ENCODE data around the gene ARHGEF17. TPM values are rescaled to one million over a fixed set of nuclear protein-coding genes. Genes with fewer than 3 reads are reported as not detected.
A peak's percentile ranks its signal among the peaks of the same experiment; 100 is the strongest.

Gene ARHGEF17
- total and polyA plus RNA-seq, 2 of the 13 experiments (the other 11 are each of a cell fraction or from before 2014, with no cell fraction given): 10.7 to 28.8 TPM

DNA sequence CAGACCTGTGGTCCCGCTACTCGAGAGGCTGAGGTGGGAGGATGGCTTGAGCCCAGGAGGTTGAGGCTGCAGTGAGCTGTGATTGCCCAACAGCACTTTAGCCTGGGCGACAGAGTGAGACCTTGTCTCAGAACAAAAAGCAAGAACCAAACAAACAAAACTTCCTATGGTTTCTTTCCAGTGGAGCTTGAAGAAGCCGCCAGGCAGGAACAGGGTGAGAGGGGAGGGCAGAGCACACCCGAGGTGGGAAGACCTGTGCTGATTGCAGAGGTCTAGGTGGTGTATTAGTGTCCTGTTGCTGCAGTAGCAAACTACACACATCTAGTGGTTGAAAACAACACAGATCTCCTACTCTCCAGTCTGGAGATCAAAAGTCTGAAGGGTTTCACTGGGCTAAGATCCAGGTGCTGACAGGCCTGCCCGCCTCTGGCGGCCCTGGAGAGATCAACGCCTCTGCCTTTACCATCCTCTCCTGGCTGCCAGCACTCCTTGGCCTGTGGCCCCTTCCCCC lies 10.5 kb downstream of the ARHGEF17 start:
- H3K36me3 ChIP-seq (replicated peaks in 1 of 2; ENCODE audit: control insufficient read depth in 1 of 2, insufficient read depth in 2 of 2, low read length in 2 of 2): peaks cover 4 to 15% of the 10 kb centered on the region in 2 experiments; a peak in 4 of 5 replicates
- peaks cover 83% of the 10 kb centered on the region for H3K4me1 ChIP-seq (ENCODE audit: insufficient read depth, low read length)
- H2AFZ ChIP-seq (ENCODE audit: low read length): no peak overlapping the region
- no peak for DNase-seq (ENCODE audit: low spot score)
- ATAC-seq: no peak
- H3K9me3 ChIP-seq (ENCODE audit: low read length): no peaks in the 10 kb centered on the region
- BruUV-seq (replicated peaks): no TSS peak
- ChIA-PET POLR2A (interaction anchor here (0.7 to 2.4 kb wide), 2 partner anchors 9 to 11 kb away, joined by 3 to 14 read pairs; no protein-coding TSS in a partner anchor), CTCF (ENCODE audit: low intra/inter-chr PET ratio, low total read pairs) (no interaction called here)
- intact Hi-C loops (cut with micrococcal nuclease; ENCODE audit: unreplicated experiment): no loop called here
- H3K79me2 ChIP-seq (ENCODE audit: insufficient read depth, low read length): peaks cover 57% of the 10 kb centered on the region
- H3K4me2 ChIP-seq (ENCODE audit: low read depth, low read length): no peak overlapping the region; the same call in 1 of the 2 replicates
- no peaks in the 10 kb centered on the region for H3K27me3 ChIP-seq (ENCODE audit: control insufficient read depth in 1 of 2, insufficient read depth in 2 of 2, low read length in 2 of 2)
- H3K9ac ChIP-seq (ENCODE audit: insufficient read depth, low read depth, low read length): no peak overlapping the region
- peaks cover 31% of the 10 kb centered on the region for H4K20me1 ChIP-seq (ENCODE audit: insufficient read depth, low read length)
- no peak overlapping the region for H3K4me3 ChIP-seq (replicated peaks in 1 of 3; ENCODE audit: insufficient read depth in 1 of 3, low read depth in 2 of 3, low read length in 3 of 3)
- no peak for FAIRE-seq
- WGBS (ENCODE audit: low lambda C conversion rate): 65% methylated on average over 8 of the region's 8 CpGs
- peak overlapping the region; percentile 60 for H3K27ac ChIP-seq (ENCODE audit: extremely low read length, insufficient read depth, low read length)
- in situ Hi-C loops (cut with HindIII; ENCODE audit: extremely low pct_ligation_motif_present, low pct_unique_long_range_greater_than_20kb): no loop called here
- TF ChIP-seq ZNF331 (CRISPR knock-in tag; IDR thresholded peaks at IDR 0.05) (no peak), MED13 (CRISPR knock-in tag; IDR thresholded peaks at IDR 0.05) (no peak), CREB1 (IDR thresholded peaks at IDR 0.05) (no peak), CREB1 (CRISPR knock-in tag; IDR thresholded peaks at IDR 0.05) (no peak), THYN1 (CRISPR knock-in tag; IDR thresholded peaks at IDR 0.05; ENCODE audit: borderline replicate concordance, low read depth) (no peak), HMG20A (CRISPR knock-in tag; IDR thresholded peaks at IDR 0.05; ENCODE audit: borderline replicate concordance) (no peak), ZNF550 (CRISPR knock-in tag; IDR thresholded peaks at IDR 0.05; ENCODE audit: borderline replicate concordance) (no peak), ZFY (CRISPR knock-in tag; IDR thresholded peaks at IDR 0.05) (no peak), XBP1 (CRISPR knock-in tag; IDR thresholded peaks at IDR 0.05) (no peak), MED1 (CRISPR knock-in tag; IDR thresholded peaks at IDR 0.05) (0 out of 2 replicates have a peak, but pooled peaks have one; percentile 15), ZSCAN25 (CRISPR knock-in tag; IDR thresholded peaks at IDR 0.05) (no peak), SIX1 (CRISPR knock-in tag; IDR thresholded peaks at IDR 0.05; ENCODE audit: borderline replicate concordance) (no peak), STAT5B (CRISPR knock-in tag; IDR thresholded peaks at IDR 0.05) (no peak), ZNF547 (CRISPR knock-in tag; IDR thresholded peaks at IDR 0.05) (no peak), NFE2L2 (IDR thresholded peaks at IDR 0.05; ENCODE audit: low read length) (no peak), ZNF674 (CRISPR knock-in tag; IDR thresholded peaks at IDR 0.05; ENCODE audit: low read depth) (no peak), HOXA3 (CRISPR knock-in tag; IDR thresholded peaks at IDR 0.05) (no peak)
- TF ChIP-seq, protein P1, sequence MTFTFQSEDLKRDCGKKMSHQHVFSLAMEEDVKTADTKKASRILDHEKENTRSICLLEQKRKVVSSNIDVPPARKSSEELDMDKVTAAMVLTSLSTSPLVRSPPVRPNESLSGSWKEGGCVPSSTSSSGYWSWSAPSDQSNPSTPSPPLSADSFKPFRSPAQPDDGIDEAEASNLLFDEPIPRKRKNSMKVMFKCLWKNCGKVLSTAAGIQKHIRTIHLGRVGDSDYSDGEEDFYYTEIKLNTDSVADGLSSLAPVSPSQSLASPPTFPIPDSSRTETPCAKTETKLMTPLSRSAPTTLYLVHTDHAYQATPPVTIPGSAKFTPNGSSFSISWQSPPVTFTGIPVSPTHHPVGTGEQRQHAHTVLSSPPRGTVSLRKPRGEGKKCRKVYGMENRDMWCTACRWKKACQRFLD (CRISPR knock-in tag; IDR thresholded peaks at IDR 0.05; ENCODE audit: borderline replicate concordance): no peak
- TF ChIP-seq, protein P2, sequence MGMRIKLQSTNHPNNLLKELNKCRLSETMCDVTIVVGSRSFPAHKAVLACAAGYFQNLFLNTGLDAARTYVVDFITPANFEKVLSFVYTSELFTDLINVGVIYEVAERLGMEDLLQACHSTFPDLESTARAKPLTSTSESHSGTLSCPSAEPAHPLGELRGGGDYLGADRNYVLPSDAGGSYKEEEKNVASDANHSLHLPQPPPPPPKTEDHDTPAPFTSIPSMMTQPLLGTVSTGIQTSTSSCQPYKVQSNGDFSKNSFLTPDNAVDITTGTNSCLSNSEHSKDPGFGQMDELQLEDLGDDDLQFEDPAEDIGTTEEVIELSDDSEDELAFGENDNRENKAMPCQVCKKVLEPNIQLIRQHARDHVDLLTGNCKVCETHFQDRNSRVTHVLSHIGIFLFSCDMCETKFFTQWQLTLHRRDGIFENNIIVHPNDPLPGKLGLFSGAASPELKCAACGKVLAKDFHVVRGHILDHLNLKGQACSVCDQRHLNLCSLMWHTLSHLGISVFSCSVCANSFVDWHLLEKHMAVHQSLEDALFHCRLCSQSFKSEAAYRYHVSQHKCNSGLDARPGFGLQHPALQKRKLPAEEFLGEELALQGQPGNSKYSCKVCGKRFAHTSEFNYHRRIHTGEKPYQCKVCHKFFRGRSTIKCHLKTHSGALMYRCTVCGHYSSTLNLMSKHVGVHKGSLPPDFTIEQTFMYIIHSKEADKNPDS (CRISPR knock-in tag; IDR thresholded peaks at IDR 0.05): no peak
- TF ChIP-seq, protein P3, sequence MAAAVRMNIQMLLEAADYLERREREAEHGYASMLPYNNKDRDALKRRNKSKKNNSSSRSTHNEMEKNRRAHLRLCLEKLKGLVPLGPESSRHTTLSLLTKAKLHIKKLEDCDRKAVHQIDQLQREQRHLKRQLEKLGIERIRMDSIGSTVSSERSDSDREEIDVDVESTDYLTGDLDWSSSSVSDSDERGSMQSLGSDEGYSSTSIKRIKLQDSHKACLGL (CRISPR knock-in tag; IDR thresholded peaks at IDR 0.05): no peak
- TF ChIP-seq, protein P4, sequence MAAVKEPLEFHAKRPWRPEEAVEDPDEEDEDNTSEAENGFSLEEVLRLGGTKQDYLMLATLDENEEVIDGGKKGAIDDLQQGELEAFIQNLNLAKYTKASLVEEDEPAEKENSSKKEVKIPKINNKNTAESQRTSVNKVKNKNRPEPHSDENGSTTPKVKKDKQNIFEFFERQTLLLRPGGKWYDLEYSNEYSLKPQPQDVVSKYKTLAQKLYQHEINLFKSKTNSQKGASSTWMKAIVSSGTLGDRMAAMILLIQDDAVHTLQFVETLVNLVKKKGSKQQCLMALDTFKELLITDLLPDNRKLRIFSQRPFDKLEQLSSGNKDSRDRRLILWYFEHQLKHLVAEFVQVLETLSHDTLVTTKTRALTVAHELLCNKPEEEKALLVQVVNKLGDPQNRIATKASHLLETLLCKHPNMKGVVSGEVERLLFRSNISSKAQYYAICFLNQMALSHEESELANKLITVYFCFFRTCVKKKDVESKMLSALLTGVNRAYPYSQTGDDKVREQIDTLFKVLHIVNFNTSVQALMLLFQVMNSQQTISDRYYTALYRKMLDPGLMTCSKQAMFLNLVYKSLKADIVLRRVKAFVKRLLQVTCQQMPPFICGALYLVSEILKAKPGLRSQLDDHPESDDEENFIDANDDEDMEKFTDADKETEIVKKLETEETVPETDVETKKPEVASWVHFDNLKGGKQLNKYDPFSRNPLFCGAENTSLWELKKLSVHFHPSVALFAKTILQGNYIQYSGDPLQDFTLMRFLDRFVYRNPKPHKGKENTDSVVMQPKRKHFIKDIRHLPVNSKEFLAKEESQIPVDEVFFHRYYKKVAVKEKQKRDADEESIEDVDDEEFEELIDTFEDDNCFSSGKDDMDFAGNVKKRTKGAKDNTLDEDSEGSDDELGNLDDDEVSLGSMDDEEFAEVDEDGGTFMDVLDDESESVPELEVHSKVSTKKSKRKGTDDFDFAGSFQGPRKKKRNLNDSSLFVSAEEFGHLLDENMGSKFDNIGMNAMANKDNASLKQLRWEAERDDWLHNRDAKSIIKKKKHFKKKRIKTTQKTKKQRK (IDR thresholded peaks at IDR 0.05; ENCODE audit: low read length): no peak

All from HepG2 (cell line).